Measurements from ENCODE around the gene ASF1A.

- TF ChIP-seq CTCF (IDR thresholded peaks at IDR 0.05) (no peak), POLR2AphosphoS5 (IDR thresholded peaks at IDR 0.05) (peak; percentile 42 to 86 (median 83))
Observed at GRCh38 chr6:118934461-118935330, 40.7 kb downstream of the ASF1A start, which contains the start of gene MCM9.

All from stomach (tissue), 4 donors.